GM23338 (cell line): ENCODE data around the gene PAPPA2. TPM values are rescaled to one million over a fixed set of nuclear protein-coding genes. Genes with fewer than 3 reads are reported as not detected.

ENCODE experiments used
- CREB1 ChIP-seq: fragments of 250-450 bp; sonication (Bioruptor Pico); IDR thresholded peaks from 2 replicates; pipeline ENCODE4 v1.5.0; 2020; ENCODE audit warnings: low read depth, mild to moderate bottlenecking, moderate library complexity
- CTCF ChIP-seq, 2 experiments: fragments of 200-600 bp in 1 of 2; sonication (generic) in 1 of 2; conservative IDR thresholded peaks; 2 replicates each; pipeline versions ENCODE4 v1.5.1 to v1.6.1; 2016 to 2017; ENCODE audit warnings: antibody characterized with exemption in 2 of 2, low read depth in 2 of 2, mild to moderate bottlenecking in 2 of 2, moderate library complexity in 1 of 2
- ETS1 ChIP-seq: IDR thresholded peaks from 2 replicates; pipeline ENCODE4 v1.6.1; 2016; ENCODE audit warnings: antibody characterized with exemption
- EZH2 ChIP-seq: fragments of 200-600 bp; sonication (generic); IDR thresholded peaks from one replicate; pipeline ENCODE4 v1.8.0; 2017; ENCODE audit warnings: antibody characterized with exemption, mild to moderate bottlenecking, low read depth; ENCODE audit not compliant: unreplicated experiment
- JUNB ChIP-seq: IDR thresholded peaks from one replicate; pipeline ENCODE4 v1.6.1; 2016; ENCODE audit warnings: antibody characterized with exemption; ENCODE audit not compliant: unreplicated experiment
- NANOG ChIP-seq: IDR thresholded peaks from 2 replicates; pipeline ENCODE4 v1.6.1; 2016; ENCODE audit warnings: antibody characterized with exemption, borderline replicate concordance
- ZNF114 ChIP-seq: fragments of 250-450 bp; sonication (Bioruptor Pico); IDR thresholded peaks from 2 replicates; pipeline ENCODE4 v1.5.0; 2020; ENCODE audit warnings: mild to moderate bottlenecking, moderate library complexity
- ZNF331 ChIP-seq: fragments of 250-450 bp; sonication (Bioruptor Pico); IDR thresholded peaks from 2 replicates; pipeline ENCODE4 v1.5.0; 2020; ENCODE audit warnings: low read depth, mild to moderate bottlenecking, moderate library complexity
- ZNF462 ChIP-seq: fragments of 250-450 bp; sonication (Bioruptor Pico); IDR thresholded peaks from 2 replicates; pipeline ENCODE4 v1.5.0; 2020; ENCODE audit warnings: mild to moderate bottlenecking, moderate library complexity
- polyA plus RNA-seq: library from polyadenylated mRNA; unstranded; fragments of >200 nt; fragmentation: Nextera tagmentation; extraction: Ambion mirVana; gene quantifications from 2 replicates; pipeline ENCODE4 v1.2.1, GENCODE V29; 2016
- total RNA-seq: library from RNA; depleted of rRNA; stranded (reverse); fragments of >200 nt; shearing (Covaris generic); gene quantifications from 2 replicates; pipeline ENCODE4 v1.2.3, GENCODE V29; 2014

The PAPPA2 gene
- total and polyA plus RNA-seq, 2 experiments from 2014 or later: 1.4 to 1.7 TPM

GRCh38 chr1:176602388-176603004, 139.5 kb downstream of the PAPPA2 start (continued):
- no peak for TF ChIP-seq ZNF462 (CRISPR knock-in tag)
- TF ChIP-seq NANOG: no peak
- TF ChIP-seq ZNF331: no peak
- TF ChIP-seq ETS1: no peak
- no peak for TF ChIP-seq ZNF114 (CRISPR knock-in tag)
- no peak for TF ChIP-seq JUNB
- TF ChIP-seq CTCF (conservative IDR thresholded peaks at IDR 0.05; ENCODE audit: low read depth in 2 of 2): no peak
- no peak for TF ChIP-seq CREB1 (CRISPR knock-in tag)
- TF ChIP-seq EZH2: no peak
